NCI-H187 (cell line): Measurements from ENCODE around the gene SWAP70.

Source experiments
- DNase-seq, 2 experiments: peaks; one replicate each; lab custom pipeline; 2025; lab: John Stamatoyannopoulos, UW

The SWAP70 gene

DNA sequence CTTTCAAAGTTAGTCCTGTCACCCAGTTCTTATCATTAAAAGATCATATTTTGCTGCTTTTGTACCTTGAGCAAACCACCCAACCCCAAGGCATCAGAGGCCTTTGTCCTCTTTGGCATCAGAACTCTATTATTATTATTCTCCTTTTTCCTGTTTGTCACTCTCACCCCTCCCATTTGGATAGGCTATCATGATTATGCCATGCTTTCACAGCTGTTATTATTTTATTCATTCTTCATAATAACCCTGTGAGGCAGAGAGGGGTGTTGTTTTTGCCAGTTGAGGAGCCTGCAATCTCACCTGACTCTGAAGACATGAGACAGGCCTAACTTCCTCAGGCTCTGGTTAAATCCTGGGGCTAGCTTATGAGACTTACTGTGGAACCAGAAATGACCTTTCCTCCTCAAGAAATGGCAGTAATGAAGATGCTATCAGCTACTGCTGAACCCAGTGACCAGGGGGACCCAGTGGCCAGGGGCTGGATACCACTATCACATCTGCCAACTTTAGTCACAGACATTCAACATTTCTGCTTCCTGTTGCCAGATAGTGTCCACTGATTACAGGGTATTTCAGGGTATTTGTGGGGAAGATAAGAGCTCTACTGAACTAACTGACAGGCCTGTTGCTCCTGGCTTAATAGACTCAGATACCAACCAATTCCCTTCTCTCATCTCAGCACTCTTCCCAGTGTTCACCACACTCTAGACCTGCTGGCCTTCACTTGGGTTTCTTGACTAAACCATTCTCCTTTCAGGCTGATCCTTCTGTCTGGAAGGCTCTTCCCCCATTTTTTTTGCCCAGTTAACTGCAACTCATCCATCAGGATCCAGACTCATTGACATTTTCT lies 11.8 kb upstream of the SWAP70 start:
- DNase-seq, result no peak

GRCh38 chr11:9653871-9654270 lies 10.0 kb upstream of the SWAP70 start:
- DNase-seq, result no peak

DNA sequence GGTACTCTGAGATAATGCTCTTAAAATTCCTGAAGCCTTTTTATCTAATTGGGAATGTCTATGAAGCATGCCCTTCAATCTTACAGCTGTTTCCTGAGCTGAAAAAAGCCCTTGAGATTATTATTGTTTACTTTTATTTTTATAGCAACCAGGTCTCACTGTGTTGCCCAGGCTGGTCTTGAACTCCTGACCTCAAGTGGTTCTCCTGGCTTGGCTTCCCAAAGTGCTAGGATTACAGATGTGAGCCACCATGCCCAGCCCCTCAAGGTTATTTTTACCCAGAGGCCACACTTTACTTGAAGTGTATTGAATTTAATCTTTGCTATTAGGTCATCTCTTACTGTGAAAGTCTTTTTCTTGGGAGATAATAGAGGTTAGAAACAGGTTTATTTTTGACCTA lies 7.0 kb upstream of the SWAP70 start:
- DNase-seq, result no peak

DNA sequence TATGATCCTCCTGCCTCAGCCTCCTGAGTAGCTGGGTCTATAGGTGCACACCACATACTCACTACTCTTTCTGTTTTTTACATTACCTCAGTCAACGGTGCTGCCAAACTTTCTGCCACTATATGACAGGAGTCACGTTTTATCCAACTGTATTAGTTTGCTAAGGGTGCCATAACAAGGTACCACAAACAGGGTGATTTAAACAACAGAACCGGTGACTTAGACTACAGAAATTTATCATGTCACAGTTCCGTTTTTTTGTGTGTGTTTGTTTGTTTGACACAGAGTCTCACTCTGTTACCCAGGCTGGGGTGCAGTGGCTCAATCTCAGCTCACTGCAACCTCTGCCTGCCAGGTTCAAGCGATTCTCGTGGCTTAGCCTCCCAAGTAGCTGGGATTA lies 6.3 kb upstream of the SWAP70 start:
- DNase-seq, result no peak

DNA sequence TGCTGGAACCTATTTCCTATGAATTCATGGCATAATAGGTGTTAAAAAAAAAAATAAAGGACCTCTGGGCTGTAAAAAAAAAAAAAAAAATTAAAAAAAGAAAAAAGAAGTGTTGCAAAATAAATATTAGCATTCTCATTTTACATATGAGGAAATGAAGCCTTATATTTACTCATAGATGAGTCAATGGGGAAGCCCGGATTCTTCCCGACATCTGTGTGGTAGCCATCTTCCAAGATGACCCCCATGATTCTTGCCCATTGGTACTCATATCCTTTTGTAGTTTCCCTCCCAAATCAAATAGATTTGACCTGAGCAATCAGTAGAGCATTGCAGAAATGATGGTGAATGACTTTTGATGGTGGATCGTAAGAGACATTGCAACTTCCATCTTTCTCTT lies 3.0 kb upstream of the SWAP70 start:
- no peak for DNase-seq

DNA sequence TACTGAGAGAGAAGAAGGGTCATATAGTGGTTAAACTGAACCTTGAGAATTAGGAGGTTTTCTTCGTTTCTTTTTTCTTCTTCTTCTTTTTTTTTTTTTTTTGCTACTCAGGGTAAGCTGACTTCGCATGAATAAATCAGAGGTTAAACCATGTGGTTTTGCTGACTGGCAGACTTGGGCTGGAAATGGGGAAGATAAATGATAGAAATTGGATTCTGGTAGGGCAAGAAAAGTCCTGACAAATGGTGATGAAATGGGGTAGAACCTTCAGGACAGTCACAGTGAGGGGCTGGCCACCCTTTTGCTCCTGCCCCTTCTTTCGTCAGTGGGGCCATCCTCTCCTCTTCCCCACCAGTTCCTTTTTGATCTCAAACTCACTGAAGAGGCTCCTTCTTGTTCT lies 1.6 kb upstream of the SWAP70 start:
- no peak for DNase-seq

- DNase-seq, result no peak
Observed at GRCh38 chr11:9664276-9665171, 647 bp downstream of the SWAP70 start.

DNA sequence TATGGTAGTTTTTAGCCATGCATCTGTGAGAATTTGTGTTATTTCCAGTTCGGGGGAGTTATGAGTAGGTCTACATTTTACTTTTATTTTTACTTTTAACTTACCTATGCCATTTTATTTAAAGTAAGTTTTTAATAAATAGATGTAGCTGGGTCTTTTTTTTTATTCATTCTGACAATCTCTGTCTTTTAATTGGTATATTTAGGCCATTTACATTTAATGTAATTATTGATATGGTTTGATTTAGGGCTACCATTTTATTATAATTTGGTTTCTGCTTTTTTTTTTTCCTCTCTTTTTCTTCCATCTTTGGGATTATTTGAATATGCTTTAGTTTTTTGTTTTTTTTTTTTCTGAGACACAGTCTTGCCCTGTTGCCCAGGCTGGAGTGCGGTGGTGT lies 1.9 kb downstream of the SWAP70 start:
- no peak for DNase-seq

GRCh38 chr11:9669954-9670353 lies 6.1 kb downstream of the SWAP70 start:
- no peak for DNase-seq

DNA sequence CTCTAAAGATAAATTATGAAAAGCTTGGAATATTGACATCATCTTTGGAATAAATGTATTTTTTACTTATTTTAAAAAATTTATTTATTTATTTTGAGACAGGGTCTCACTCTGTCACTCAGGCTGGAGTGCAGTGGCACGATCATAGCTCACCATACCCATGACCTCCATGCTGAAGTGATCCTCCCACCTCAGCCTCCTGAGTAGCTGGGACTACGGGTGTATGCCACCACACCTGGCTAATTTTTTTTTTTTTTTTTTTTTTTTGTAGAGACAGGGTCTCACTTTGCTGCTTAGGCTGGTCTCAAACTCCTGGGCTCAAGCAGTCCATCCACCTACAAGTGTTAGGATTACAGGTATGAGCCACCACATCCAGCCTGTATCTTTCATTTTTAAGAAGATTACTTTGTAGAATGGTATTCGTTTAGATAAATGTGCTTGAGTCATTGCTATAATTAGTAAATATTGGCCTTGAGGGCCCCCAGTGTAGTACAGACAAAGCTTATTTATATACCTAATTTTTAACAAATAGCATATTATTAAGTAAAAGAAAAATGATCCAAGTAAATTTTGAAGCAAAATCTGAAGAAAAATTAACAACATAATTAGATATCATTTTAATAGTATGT lies 8.5 kb downstream of the SWAP70 start:
- DNase-seq, result no peak

- no peak for DNase-seq
Observed at GRCh38 chr11:9672918-9673317, 9.0 kb downstream of the SWAP70 start.

DNA sequence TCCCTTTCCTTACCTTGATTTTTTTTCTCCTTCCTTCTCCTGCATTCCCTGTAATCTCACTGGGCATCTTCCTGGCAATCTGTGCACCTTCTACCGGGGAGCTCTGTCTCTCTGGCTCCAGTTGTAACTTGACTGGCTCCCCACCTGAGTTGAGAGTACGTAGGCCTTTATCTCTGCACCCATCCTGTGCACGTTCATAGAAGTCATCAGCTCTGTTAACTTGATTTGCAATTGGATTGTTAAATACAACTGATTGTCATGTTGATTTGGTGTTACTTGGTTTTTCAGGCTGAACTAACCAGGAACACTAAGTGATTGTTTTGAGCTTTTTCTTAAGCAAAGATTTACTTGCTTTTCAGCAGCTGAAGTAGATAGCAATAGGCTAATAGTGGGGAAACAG lies 11.8 kb downstream of the SWAP70 start:
- no peak for DNase-seq

GRCh38 chr11:9677951-9678350 lies 14.1 kb downstream of the SWAP70 start:
- no peak for DNase-seq

DNA sequence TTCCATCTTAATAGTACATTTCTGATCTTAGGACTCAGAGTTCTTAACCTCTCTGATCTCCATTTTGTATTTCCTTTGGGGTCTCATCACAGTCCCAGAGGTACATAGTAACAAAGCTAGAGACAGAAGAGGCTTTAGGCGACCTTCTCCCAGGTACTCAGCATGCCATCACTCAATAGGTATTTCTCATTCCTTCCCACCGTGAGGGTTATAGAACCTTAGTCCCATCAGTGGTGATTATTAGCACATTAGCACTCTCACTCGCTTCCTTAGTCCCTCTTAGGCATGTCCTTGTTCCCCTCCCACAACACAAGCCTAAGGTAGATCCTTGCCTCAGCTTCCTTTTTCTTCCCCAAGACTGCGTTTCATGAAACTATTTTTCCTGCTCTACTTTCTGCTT lies 14.7 kb downstream of the SWAP70 start:
- DNase-seq, result no peak

DNA sequence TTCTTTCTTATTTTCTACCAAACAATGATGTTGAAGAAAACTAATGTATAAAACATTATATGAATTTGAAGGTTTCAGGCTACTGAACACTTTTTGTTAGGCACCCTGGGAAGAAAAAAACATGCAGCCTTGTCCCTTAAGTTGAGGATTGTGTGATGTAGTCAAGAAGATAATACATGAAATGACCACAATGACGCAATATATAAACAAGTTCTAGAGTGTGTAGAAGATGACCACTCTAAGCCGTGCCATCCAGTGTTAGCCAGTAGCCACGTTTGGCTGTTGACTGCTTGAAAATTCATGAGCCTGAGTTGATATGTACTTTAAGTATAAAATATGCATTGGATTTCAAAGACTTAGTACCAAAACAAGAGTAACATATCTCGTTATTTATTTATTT lies 16.2 kb downstream of the SWAP70 start:
- DNase-seq, result no peak

DNA sequence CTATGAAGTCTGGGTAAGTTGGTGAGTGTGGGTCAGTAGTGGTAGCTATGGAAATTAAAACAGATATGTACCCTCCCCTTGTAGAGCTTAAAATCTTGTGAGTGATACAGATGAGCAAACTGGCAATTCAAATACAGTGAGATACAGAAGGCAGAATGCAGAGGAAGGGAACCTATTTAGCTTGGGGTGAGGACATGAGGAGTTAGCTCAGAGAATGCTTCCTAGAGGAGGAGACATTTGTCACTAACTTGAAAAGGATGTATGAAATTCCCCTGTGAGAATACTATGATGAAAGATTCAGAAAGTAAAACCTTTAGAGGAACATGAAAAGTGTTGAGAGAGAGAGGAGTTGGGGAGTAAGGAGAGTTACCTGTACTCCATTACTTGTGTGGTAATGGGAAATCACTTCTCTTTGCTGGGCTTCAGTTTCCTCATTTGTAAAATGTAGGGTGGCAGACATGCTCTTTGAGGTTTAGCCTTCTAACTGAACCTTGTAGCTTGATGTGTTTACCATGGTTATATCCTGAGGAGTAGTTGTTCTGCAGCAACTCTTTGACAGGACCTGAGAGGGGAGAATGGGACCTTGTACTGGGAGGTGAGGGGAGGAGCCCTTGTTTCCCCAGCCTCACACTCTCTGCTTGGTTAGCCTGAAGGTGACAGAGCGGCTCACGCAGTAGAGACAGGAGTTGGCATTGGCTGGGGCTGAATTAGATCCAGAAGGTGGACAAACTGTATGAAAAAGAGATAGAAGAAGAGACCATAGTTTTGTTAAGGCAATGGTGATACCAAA lies 17.9 kb downstream of the SWAP70 start:
- no peak for DNase-seq

DNA sequence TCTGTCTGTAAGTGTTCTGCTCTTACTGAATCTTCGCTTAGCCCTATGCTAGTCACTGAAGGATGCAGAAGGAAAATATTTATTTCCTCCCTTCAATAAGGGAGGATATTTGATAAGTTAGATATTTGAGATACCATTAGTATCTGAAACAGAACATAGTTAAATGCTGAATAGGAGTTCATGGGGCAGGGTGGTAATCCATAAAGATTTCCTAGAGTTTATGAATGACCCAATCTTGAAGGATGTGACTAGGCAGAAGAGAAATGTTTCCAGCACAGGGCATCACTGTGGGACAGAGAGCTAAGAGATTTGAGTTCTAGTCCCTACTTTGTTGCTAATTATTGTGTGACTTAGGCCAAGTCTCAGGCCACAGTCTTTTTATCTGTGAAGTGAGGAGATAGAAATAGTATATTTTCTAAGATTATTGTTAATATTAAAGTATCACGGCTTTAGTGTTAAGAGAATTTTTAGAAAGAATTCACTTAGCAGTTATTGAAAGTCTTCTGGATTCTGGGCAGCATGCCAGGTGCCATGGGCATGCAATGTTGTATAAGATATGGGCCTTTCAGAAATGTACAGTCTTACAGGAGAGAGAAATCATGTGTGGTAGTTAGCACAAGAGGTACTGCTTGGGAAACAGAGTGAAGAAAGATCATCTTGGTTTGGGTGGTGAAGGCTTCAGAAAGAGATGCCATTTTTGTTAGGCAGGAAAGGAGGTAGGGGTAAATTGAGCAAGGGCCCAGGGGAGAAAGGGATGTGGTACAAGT lies 24.0 kb downstream of the SWAP70 start:
- no peak for DNase-seq

- no peak for DNase-seq
Observed at GRCh38 chr11:9688716-9689511, 25.0 kb downstream of the SWAP70 start.

- no peak for DNase-seq
Observed at GRCh38 chr11:9689721-9690120, 25.8 kb downstream of the SWAP70 start.

DNA sequence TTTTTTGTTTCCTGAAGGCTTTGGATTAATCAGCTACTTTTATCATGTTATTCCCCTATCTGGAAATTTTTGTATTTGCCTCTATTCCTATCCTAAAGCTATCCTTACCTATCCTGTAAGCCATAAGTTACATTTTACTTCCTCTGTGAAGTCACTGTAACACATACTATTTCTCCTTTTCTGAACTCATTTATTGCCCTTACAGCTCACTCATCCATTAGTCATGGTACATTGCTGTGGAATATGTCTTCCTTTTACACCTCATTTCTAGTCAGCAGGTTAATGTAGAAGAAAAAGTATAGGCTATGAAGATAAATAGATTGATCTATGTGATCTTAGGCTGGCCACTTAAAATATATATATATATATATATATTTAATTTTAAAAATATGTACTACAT lies 28.0 kb downstream of the SWAP70 start:
- DNase-seq, result no peak
